ENCODE data around the gene DDB1. TPM values are rescaled to one million over a fixed set of nuclear protein-coding genes. Genes with fewer than 3 reads are reported as not detected.

Gene DDB1
- total RNA-seq, 2 donors from 2014 or later: 179 to 253 TPM

DNA sequence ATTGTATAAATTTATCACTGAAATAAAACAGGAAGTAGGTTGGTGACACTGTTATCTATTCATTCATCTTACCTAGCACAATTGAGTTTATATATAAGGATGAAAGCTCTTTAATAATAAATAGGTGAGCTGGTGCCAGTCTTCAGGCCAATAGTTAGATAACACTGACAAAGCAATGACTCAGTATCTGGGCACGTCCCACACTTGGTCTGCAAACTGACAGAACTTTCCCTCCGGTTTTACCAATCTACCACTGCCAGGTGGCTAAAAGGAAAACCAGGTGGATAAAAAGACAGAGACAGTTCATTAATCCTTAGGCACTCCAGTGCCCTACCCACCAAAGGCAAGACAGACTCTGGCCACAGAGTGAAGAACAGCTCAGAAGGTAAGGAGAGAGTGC is 17.6 kb downstream of the DDB1 start:
- intact Hi-C loops (cut with DNase I): no loop called here
- Histone ChIP-seq H3K9me3 (no peaks in the 10 kb centered on the region), H3K27ac (no peak overlapping the region), H3K4me3 (no peak overlapping the region), H3K27me3 (replicated peaks; ENCODE audit: insufficient read depth) (no peaks in the 10 kb centered on the region), H3K4me1 (replicated peaks) (no peaks in the 10 kb centered on the region), H3K36me3 (peaks cover 30 to 32% of the 10 kb centered on the region in 2 donors)
- 61% methylated on average over 2 of the region's 2 CpGs for WGBS
- no peak for DNase-seq (ENCODE audit: low spot score)
- TF ChIP-seq, protein P1, sequence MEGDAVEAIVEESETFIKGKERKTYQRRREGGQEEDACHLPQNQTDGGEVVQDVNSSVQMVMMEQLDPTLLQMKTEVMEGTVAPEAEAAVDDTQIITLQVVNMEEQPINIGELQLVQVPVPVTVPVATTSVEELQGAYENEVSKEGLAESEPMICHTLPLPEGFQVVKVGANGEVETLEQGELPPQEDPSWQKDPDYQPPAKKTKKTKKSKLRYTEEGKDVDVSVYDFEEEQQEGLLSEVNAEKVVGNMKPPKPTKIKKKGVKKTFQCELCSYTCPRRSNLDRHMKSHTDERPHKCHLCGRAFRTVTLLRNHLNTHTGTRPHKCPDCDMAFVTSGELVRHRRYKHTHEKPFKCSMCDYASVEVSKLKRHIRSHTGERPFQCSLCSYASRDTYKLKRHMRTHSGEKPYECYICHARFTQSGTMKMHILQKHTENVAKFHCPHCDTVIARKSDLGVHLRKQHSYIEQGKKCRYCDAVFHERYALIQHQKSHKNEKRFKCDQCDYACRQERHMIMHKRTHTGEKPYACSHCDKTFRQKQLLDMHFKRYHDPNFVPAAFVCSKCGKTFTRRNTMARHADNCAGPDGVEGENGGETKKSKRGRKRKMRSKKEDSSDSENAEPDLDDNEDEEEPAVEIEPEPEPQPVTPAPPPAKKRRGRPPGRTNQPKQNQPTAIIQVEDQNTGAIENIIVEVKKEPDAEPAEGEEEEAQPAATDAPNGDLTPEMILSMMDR (IDR thresholded peaks at IDR 0.05): no peak

DNA sequence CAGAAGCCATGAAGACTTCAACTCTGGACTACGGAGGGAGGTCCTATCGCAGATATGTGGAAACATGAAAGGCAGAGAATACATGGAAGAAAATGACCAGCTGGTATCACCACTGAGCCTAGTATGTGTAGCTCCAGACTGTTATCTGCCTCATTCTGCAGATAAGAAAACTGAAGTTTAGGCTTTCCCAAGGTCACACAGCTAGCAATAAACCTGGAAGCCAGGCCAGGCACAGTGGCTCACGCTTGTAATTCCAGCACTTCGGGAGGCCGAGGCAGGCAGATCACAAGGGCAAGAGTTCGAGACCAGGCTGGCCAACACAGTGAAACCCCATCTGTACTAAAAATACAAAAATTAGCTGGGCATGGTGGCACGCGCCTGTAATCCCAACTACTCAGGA is 22.2 kb downstream of the DDB1 start:
- Histone ChIP-seq H3K36me3 (peaks cover 37 to 39% of the 10 kb centered on the region in 2 donors), H3K4me1 (replicated peaks) (no peaks in the 10 kb centered on the region), H3K27ac (no peak overlapping the region), H3K27me3 (replicated peaks; ENCODE audit: insufficient read depth) (no peaks in the 10 kb centered on the region), H3K9me3 (no peaks in the 10 kb centered on the region), H3K4me3 (no peak overlapping the region)
- intact Hi-C loops (cut with DNase I): no loop called here
- no peak for DNase-seq (ENCODE audit: low spot score)
- WGBS: 93% methylated on average over 8 of the region's 8 CpGs
- TF ChIP-seq POLR2AphosphoS5 (IDR thresholded peaks at IDR 0.05): no peak
- TF ChIP-seq, protein P1 (IDR thresholded peaks at IDR 0.05): no peak
- no peak for TF ChIP-seq POLR2A (IDR thresholded peaks at IDR 0.05)

DNA sequence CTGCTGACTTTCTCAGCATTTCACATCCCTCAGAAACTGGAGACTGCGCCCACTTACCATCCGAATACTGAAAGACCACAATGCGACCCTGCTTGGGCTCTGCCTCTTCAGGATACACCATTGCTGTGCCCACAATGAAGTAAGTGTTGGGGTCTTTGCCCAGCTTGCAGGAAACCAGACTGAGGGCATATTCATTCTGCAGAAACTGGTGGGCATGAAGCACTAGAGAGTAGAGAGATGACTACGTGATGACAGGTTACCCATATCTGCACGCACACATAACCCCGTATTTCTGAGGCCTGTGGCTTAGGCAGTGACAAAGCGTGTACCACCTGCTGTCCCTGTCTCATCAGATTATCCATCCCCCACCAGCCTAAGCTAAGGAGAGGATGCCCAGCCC is 23.2 kb downstream of the DDB1 start:
- no peak for TF ChIP-seq POLR2AphosphoS5 (IDR thresholded peaks at IDR 0.05)
- TF ChIP-seq, protein P1 (IDR thresholded peaks at IDR 0.05): no peak
- TF ChIP-seq POLR2A (IDR thresholded peaks at IDR 0.05): no peak
- Histone ChIP-seq H3K27me3 (replicated peaks; ENCODE audit: insufficient read depth) (no peaks in the 10 kb centered on the region), H3K36me3 (peaks cover 37 to 39% of the 10 kb centered on the region in 2 donors), H3K4me1 (replicated peaks) (no peaks in the 10 kb centered on the region), H3K4me3 (no peak overlapping the region), H3K9me3 (no peaks in the 10 kb centered on the region), H3K27ac (no peak overlapping the region)
- WGBS: 93% methylated on average over 7 of the region's 7 CpGs
- intact Hi-C loops (cut with DNase I): no loop called here
- DNase-seq (ENCODE audit: low spot score): no peak

DNA sequence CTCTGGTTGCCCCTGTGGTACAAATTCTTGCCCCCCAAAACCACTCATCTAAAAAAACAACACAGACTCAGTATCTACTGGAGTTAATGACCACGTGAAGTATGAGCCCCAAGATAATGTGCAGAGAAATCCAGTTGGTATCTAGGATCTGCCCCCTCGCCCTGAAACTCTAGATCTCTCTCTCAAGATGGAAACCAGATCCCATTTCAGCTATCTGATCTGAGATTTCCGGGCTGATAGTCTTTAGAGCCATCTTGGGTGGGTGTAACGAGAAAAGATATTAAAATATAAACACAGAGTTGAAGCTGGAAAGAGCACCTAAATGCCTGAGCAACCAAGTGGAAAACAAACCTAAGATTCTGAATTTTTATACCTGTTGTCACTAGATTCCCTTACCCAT is 23.8 kb downstream of the DDB1 start:
- no peaks in the 10 kb centered on the region for H3K27me3 ChIP-seq (replicated peaks; ENCODE audit: insufficient read depth)
- intact Hi-C loops (cut with DNase I): no loop called here
- no peak overlapping the region for H3K27ac ChIP-seq
- DNase-seq (ENCODE audit: low spot score): no peak
- H3K4me3 ChIP-seq: no peak overlapping the region
- WGBS: 72% methylated on average over 4 of the region's 4 CpGs
- H3K4me1 ChIP-seq (replicated peaks): no peaks in the 10 kb centered on the region
- no peaks in the 10 kb centered on the region for H3K9me3 ChIP-seq
- TF ChIP-seq POLR2AphosphoS5 (IDR thresholded peaks at IDR 0.05) (no peak), POLR2A (IDR thresholded peaks at IDR 0.05) (no peak)
- TF ChIP-seq, protein P1 (IDR thresholded peaks at IDR 0.05): no peak
- peaks cover 37% of the 10 kb centered on the region in 2 donors for H3K36me3 ChIP-seq

DNA sequence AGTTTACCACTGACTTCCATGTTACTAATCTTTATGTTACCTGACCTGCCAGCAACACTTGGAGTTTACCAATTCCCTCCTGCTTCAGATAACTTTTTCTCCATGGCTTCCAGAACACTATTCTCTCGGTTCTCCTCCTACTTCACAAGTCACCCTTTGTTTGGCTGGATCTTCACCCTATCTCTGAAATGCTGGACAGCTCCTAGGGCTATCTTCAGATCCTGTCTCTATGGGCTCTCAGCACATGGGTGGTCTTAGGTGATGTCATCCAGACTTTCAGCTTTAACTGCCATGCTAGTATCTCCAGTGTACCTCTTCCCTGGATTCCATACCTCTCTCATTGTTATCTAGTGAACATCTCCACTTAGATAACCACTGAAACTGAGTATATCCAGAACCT is 25.6 kb downstream of the DDB1 start:
- Histone ChIP-seq H3K27ac (no peak overlapping the region), H3K27me3 (replicated peaks; ENCODE audit: insufficient read depth) (no peaks in the 10 kb centered on the region), H3K36me3 (peaks cover 31 to 35% of the 10 kb centered on the region in 2 donors), H3K4me3 (no peak overlapping the region), H3K4me1 (replicated peaks) (no peaks in the 10 kb centered on the region), H3K9me3 (no peaks in the 10 kb centered on the region)
- intact Hi-C loops (cut with DNase I): no loop called here
- no peak for DNase-seq (ENCODE audit: low spot score)
- WGBS: 63% methylated on average over 1 of the region's 1 CpG
- no peak for TF ChIP-seq POLR2A (IDR thresholded peaks at IDR 0.05)
